Amniotic stem cell (primary cell): ENCODE measurements around the gene PREB.
"Not testable (repeated sequence)": the region's sequence is repeated elsewhere in the genome, so short reads cannot be mapped to it uniquely, and the experiment has no call there.

Source experiments
- DNase-seq: peaks from one replicate; lab custom pipeline; 2025; lab: John Stamatoyannopoulos, UW

The PREB gene

DNA sequence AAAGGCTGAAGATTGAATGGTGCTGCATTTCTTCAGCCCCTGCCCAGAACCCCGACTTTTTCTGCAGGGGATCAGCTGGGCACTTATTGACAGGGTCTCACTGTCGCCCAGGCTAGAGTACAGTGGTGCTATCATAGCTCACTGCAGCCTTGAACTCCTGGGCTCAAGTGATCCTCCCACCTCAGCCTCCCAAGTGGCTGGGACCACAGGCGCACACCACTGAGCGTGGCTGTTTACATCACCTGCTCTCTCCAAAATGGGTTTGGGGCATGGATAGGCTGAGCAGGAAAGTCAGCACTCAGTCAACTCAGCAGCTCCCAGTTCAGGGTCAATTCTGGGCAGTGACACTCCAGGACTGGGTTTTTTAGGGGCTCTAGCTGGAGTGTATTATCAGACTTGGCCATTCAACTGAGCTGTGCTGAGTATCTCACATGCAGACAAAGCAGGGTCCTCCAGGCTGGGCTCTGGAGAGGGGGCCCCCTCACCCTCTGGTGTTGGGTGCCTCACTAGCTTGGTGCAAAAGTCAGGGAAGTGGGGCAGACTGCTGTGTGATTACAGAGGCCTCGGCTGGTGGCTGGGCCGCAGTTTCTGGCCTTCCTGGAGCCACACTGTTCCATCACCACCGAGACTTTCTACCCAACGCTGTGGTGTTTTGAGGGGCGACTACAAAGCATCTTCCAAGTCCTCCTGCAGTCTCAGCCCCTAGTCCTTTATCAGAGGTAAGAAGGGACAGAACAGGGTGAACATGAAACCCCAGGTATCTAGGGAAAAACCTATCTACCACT lies 6.4 kb downstream of the PREB start:
- no peak for DNase-seq

- no peak for DNase-seq
Observed at GRCh38 chr2:27126252-27126710, 8.2 kb downstream of the PREB start.

DNA sequence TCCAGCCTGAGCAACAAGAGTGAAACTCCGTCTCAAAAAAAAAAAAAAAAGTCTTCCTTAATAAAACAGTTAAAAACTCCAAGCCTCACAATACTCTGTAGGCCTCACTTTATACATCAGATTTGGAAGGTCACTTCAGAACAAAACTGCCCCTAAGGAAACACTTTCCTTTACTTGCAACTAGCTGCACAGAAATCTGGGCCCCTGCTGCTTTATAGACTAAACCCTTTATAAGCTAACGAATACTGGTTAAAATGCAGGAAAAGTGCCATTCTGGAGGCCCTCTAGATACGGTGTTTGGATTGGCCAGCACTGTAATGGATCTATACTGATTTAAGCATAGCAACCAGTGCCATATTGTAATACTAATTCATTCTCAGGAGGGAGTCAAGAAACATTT lies 9.3 kb downstream of the PREB start:
- DNase-seq, result no peak

DNA sequence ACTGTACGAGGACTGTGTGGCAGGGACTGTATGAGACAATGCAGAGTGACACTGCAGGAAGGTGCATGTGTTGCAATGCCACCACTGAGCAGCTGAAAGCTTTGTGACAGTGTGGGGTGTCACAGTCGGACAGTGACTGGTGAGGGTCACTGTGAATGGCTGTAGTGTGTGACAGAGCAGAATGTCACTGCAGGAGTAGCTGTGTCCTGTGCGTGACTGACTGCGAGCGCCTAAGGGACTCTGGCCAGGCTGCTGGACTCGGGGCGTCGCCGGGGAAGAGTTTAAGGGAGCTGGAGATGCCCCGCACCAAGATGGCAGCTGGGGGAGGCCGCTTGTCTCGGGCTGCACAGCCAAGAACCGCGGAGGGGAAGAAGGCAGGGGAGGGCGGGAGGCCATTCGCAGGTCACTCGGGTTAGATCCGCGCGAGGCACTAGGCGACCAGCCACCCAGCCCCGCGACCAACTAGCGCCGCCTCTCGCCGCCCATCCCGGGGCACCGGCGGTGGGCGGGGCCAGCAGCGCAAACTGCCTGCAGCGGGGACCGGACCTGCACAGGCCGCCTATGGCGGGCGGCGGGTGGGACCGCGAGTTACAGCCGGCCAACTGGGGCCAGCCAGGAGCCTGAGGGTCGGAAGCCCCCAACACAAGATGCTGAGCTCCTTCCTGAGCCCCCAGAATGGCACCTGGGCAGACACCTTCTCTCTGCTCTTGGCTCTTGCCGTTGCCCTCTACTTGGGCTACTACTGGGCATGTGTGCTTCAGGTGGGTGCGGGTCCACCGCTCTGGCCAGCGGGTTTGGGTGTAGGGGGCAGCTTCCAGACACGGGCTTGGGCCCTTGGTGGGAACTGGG lies 10.9 kb downstream of the PREB start, which contains the start of gene ABHD1:
TSS of gene ABHD1 (plus strand) at position 514 of the 849 bp plus-strand sequence. CDS start at position 648, 134 bp downstream.
- DNase-seq, result no peak

- no peak for DNase-seq
Observed at GRCh38 chr2:27122791-27123190, 11.6 kb downstream of the PREB start.

DNA sequence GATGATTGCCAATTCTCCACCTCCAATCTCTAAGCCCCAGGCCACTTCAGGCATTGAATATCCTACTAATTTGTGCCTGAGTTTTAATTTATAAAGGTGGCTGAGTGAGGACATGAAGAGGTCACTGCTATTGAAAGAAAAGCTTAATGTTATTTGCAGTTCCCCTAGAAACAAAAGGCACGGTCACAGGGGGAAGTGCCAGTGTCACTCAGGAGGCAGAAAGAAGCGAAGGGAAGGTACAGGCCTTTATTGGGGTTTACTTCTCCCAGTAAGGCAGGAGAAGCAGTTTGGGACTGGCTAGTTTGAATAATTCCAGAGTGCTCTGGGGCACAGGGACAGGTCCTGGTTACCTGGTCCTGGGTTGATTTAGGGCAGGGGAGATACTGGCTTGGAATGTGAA lies 12.5 kb downstream of the PREB start:
- no peak for DNase-seq

- not testable (repeated sequence) for DNase-seq
Observed at GRCh38 chr2:27119330-27119670, 15.1 kb downstream of the PREB start.

DNA sequence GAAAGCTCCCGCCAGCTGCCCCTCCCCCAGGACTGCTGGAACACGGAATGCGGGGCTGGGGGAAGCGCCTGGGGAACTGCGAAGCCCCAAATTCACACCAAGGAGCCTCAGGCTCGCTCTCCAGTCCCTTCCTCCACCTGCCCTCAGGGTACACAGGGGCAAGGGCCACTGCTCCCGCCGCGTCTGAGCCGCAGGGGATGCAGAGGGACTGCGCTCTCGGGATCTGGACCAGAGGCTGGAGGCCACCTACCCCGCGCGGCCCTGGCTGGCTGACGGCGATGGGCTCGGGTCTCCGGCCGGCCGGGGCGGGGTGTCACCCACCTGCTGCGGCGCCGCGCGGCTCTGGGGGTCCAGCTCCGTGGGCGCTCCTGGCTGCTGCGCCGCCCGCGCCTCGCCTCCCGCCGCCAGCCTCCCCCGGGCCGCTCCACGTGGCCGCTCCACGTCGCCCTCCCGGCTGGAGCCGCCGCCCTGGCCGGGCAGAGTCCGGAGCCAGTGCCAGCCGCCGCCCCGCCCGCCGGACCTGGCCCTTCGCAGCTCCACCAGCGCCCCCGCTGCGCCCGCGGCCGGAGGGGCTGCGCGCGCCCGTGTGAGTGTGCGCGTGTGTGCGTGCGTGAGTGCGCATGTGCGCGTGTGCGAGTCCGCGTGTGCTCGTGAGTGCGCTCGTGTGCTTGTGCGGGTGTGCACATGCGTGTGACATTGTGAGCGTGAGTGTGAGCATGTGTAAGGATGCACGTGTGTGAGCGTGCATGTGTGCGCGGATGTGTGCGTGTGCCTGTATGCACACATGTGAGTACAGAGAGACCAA lies 15.7 kb downstream of the PREB start, which contains the start of gene CGREF1:
TSS of gene CGREF1 (minus strand) at position 604 of the 805 bp plus-strand sequence. CDS start 14,762 bp downstream, outside the sequence.
- no peak for DNase-seq

GRCh38 chr2:27117995-27118524 lies 16.4 kb downstream of the PREB start:
- DNase-seq, result no peak

GRCh38 chr2:27115519-27115918 lies 18.9 kb downstream of the PREB start:
- DNase-seq, result no peak

DNA sequence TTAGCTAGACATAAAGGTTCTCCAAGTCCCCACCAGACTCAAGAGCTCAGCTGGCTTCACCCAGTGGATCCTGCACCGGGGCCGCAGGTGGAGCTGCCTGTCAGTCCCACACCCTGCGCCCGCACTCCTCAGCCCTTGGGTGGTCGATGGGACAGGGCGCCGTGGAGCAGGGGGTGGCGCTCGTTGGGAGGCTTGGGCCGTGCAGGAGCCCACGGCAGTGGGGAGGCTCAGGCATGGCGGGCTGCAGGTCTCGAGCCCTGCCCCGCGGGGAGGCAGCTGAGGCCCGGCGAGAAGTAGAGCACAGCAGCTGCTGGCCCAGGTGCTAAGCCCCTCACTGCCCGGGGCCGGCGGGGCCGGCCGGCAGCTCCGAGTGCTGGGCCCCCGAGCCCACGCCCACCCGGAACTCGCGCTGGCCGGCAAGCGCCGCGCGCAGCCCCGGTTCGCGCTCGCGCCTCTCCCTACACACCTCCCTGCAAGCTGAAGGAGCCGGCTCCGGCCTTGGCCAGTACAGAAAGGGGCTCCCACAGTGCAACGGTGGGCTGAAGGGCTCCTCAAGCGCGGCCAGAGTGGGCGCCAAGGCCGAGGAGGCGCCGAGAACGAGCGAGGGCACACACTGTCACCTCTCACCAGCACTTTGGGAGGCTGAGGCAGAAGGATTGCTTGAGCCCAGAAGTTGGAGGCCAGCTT lies 22.9 kb downstream of the PREB start:
- not testable (repeated sequence) for DNase-seq

GRCh38 chr2:27110603-27111352 lies 23.7 kb downstream of the PREB start:
- not testable (repeated sequence) for DNase-seq

GRCh38 chr2:27109083-27109482 lies 25.4 kb downstream of the PREB start:
- no peak for DNase-seq

DNA sequence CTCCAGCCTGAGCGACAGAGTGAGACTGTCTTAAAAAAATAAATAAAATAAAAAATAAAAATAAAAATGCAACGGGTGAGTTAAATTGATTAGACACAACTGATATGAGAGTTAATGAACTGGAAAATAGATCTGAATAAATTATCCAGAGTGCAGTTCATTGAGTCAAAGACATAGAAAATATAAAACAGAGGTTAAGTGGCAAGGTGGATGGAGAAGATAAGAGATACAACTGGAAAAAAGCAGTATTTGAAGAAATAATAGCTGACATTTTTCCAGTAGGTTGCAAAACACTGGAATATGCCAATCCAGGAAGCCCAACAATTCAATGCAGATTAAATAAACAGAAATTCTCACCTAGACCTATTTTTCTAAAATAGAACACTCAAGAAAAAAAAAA lies 26.2 kb downstream of the PREB start:
- no peak for DNase-seq

- no peak for DNase-seq
Observed at GRCh38 chr2:27105981-27106380, 28.5 kb downstream of the PREB start.

- DNase-seq, result no peak
Observed at GRCh38 chr2:27102329-27102728, 32.1 kb downstream of the PREB start.

DNA sequence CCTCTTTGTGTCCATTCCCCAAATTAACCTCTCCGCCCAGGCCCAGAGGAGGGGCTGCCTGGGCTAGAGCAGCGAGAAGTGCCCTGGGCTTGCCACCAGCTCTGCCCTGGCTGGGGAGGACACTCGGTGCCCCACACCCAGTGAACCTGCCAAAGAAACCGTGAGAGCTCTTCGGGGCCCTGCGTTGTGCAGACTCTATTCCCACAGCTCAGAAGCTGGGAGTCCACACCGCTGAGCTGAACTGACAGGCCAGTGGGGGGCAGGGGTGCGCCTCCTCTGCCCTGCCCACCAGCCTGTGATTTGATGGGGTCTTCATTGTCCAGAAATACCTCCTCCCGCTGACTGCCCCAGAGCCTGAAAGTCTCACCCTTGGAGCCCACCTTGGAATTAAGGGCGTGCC lies 34.4 kb downstream of the PREB start:
- DNase-seq, result no peak

DNA sequence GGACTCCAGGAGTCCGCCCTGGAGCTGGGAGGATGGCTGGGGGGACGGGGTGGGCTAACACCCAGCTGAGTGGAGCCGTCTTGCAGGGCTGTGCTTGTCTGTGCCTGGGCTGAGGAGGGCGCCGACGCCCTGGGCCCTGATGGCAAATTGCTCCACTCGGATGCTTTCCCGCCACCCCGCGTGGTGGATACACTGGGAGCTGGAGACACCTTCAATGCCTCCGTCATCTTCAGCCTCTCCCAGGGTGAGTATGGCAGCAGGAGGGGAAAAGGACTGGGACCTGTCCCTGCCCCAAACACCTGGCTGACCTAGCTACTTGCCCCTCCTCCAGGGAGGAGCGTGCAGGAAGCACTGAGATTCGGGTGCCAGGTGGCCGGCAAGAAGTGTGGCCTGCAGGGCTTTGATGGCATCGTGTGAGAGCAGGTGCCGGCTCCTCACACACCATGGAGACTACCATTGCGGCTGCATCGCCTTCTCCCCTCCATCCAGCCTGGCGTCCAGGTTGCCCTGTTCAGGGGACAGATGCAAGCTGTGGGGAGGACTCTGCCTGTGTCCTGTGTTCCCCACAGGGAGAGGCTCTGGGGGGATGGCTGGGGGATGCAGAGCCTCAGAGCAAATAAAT lies 35.0 kb downstream of the PREB start:
- no peak for DNase-seq

GRCh38 chr2:27097341-27097740 lies 37.1 kb downstream of the PREB start:
- no peak for DNase-seq

GRCh38 chr2:27096748-27097297 lies 37.6 kb downstream of the PREB start:
- DNase-seq, result no peak
